ENCODE measurements around the gene LIMK2. TPM values are rescaled to one million over a fixed set of nuclear protein-coding genes. Genes with fewer than 3 reads are reported as not detected.

Gene LIMK2
- total RNA-seq, 2 donors from 2014 or later = 38.4 to 76.8 TPM

GRCh38 chr22:31292236-31292989, 80.3 kb downstream of the LIMK2 start, which contains the start of gene PIK3IP1:
Gene PIK3IP1, minus strand, starts transcription at chr22:31292488. Its CDS starts 144 bp downstream, at chr22:31292344.
- peak within 1 kb of the TSS; percentile 81 for H3K4me3 ChIP-seq
- H3K27ac ChIP-seq = peak within 1 kb of the TSS; percentile 96 to 97
- no peaks in the 10 kb centered on the region for H3K27me3 ChIP-seq (replicated peaks; ENCODE audit: insufficient read depth)
- H3K9me3 ChIP-seq = no peaks in the 10 kb centered on the region
- TF ChIP-seq CTCF (IDR thresholded peaks at IDR 0.05) = peak; percentile 47
- H3K36me3 ChIP-seq = peaks cover 16% of the 10 kb centered on the region
- ATAC-seq (ENCODE audit: insufficient number of reproducible peaks, low FRiP score, low read depth) (peak; percentile 23), DNase-seq (ENCODE audit: low spot score) (peak; percentile 58)
- peaks cover 37 to 60% of the 10 kb centered on the region in 2 donors for H3K4me1 ChIP-seq (ENCODE audit: control insufficient read depth in 1 of 2, low read depth in 2 of 2)

GRCh38 chr22:31295360-31295759, 83.3 kb downstream of the LIMK2 start:
- Histone ChIP-seq H3K9me3 (no peaks in the 10 kb centered on the region), H3K4me3 (no peak overlapping the region), H3K27me3 (replicated peaks; ENCODE audit: insufficient read depth) (no peaks in the 10 kb centered on the region), H3K36me3 (no peaks in the 10 kb centered on the region), H3K27ac (peak overlapping the region; percentile 12 to 72), H3K4me1 (ENCODE audit: control insufficient read depth in 1 of 2, low read depth in 2 of 2) (peaks cover 34 to 41% of the 10 kb centered on the region in 2 donors)
- TF ChIP-seq CTCF (IDR thresholded peaks at IDR 0.05) = no peak
- ATAC-seq (ENCODE audit: insufficient number of reproducible peaks, low FRiP score, low read depth) (no peak), DNase-seq (ENCODE audit: low spot score) (no peak)

- no peaks in the 10 kb centered on the region for H3K9me3 ChIP-seq
- TF ChIP-seq CTCF (IDR thresholded peaks at IDR 0.05) = no peak
- DNase-seq (ENCODE audit: low spot score) (no peak), ATAC-seq (ENCODE audit: insufficient number of reproducible peaks, low FRiP score, low read depth) (no peak)
- H3K27ac ChIP-seq = peak overlapping the region; percentile 12 to 72
- no peaks in the 10 kb centered on the region for H3K36me3 ChIP-seq
- H3K4me3 ChIP-seq = peak overlapping the region; percentile 15
- H3K4me1 ChIP-seq (ENCODE audit: control insufficient read depth in 1 of 2, low read depth in 2 of 2) = peaks cover 34 to 41% of the 10 kb centered on the region in 2 donors
- H3K27me3 ChIP-seq (replicated peaks; ENCODE audit: insufficient read depth) = no peaks in the 10 kb centered on the region
These were observed 83.9 kb downstream of the LIMK2 start for GRCh38 chr22:31295831-31296657.

- no peak overlapping the region for H3K4me3 ChIP-seq
- H3K9me3 ChIP-seq = no peaks in the 10 kb centered on the region
- TF ChIP-seq CTCF (IDR thresholded peaks at IDR 0.05) = no peak
- H3K27me3 ChIP-seq (replicated peaks; ENCODE audit: insufficient read depth) = no peaks in the 10 kb centered on the region
- DNase-seq (ENCODE audit: low spot score) (no peak), ATAC-seq (ENCODE audit: insufficient number of reproducible peaks, low FRiP score, low read depth) (no peak)
- no peak overlapping the region for H3K27ac ChIP-seq
- peaks cover 14% of the 10 kb centered on the region in 2 donors for H3K4me1 ChIP-seq (ENCODE audit: control insufficient read depth in 1 of 2, low read depth in 2 of 2)
- no peaks in the 10 kb centered on the region for H3K36me3 ChIP-seq
These were observed 88.8 kb downstream of the LIMK2 start for GRCh38 chr22:31300896-31301295.

- Histone ChIP-seq H3K27me3 (replicated peaks; ENCODE audit: insufficient read depth) (no peaks in the 10 kb centered on the region), H3K36me3 (no peaks in the 10 kb centered on the region), H3K4me3 (no peak overlapping the region), H3K4me1 (ENCODE audit: control insufficient read depth in 1 of 2, low read depth in 2 of 2) (peaks cover 3% of the 10 kb centered on the region in 2 donors), H3K9me3 (no peaks in the 10 kb centered on the region), H3K27ac (no peak overlapping the region)
- TF ChIP-seq CTCF (IDR thresholded peaks at IDR 0.05) = no peak
- DNase-seq (ENCODE audit: low spot score) (no peak), ATAC-seq (ENCODE audit: insufficient number of reproducible peaks, low FRiP score, low read depth) (no peak)
These were observed 89.9 kb downstream of the LIMK2 start for GRCh38 chr22:31302006-31302405.
